BE2C (cell line): ENCODE measurements around the gene ADAMTS8.

Experiments
- DNase-seq: peaks from one replicate; pipeline ENCODE4 v3.0.0-alpha.2; 2020
- H3K27me3 ChIP-seq: fragments of 250-450 bp; sonication (Bioruptor Pico); 2 replicates; pipeline ENCODE4 v1.5.1; 2020; ENCODE audit warnings: mild to moderate bottlenecking
- H3K36me3 ChIP-seq: fragments of 250-450 bp; sonication (Bioruptor Pico); 2 replicates; pipeline ENCODE4 v1.5.1; 2020; ENCODE audit warnings: mild to moderate bottlenecking
- H3K4me1 ChIP-seq: fragments of 250-450 bp; sonication (Bioruptor Pico); 2 replicates; pipeline ENCODE4 v1.5.1; 2020
- H3K4me3 ChIP-seq: 2 replicates; pipeline ENCODE4 v1.5.1; 2011; ENCODE audit warnings: low read depth, low read length
- H3K9me3 ChIP-seq: fragments of 250-450 bp; sonication (Bioruptor Pico); 2 replicates; pipeline ENCODE4 v1.5.1; 2020
- TF ChIP-seq, protein P1 (sequence below): IDR thresholded peaks from 2 replicates; pipeline ENCODE4 v1.5.1; 2012; ENCODE audit warnings: mild to moderate bottlenecking, low read depth, low read length

ADAMTS8 gene

DNA sequence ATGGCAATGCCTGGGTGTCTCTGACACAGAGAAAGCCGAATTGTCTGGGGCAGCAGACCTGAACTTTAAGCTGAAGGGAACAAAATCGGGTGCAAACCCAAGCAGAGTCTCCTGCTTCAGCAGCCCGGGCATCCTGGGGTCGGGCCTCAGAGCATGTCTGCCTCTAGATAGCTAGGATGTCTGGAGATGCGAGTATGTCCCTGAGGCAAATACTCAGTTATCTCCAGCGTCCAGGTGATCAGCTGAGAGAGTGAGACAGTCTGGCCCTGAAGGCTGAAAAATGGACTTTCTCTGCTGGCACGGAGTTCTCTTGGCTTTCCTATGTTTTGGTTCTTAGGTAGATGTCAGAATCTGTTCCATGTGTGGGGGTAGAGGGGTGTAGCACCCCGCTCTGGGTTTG lies 3.3 kb downstream of the ADAMTS8 start:
- no peak for DNase-seq
- H3K4me1 ChIP-seq: no peaks in the 10 kb centered on the region
- no peaks in the 10 kb centered on the region for H3K9me3 ChIP-seq
- H3K27me3 ChIP-seq: peaks cover 94% of the 10 kb centered on the region
- H3K36me3 ChIP-seq: no peaks in the 10 kb centered on the region
- no peak overlapping the region for H3K4me3 ChIP-seq
- TF ChIP-seq, protein P1, sequence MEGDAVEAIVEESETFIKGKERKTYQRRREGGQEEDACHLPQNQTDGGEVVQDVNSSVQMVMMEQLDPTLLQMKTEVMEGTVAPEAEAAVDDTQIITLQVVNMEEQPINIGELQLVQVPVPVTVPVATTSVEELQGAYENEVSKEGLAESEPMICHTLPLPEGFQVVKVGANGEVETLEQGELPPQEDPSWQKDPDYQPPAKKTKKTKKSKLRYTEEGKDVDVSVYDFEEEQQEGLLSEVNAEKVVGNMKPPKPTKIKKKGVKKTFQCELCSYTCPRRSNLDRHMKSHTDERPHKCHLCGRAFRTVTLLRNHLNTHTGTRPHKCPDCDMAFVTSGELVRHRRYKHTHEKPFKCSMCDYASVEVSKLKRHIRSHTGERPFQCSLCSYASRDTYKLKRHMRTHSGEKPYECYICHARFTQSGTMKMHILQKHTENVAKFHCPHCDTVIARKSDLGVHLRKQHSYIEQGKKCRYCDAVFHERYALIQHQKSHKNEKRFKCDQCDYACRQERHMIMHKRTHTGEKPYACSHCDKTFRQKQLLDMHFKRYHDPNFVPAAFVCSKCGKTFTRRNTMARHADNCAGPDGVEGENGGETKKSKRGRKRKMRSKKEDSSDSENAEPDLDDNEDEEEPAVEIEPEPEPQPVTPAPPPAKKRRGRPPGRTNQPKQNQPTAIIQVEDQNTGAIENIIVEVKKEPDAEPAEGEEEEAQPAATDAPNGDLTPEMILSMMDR: no peak

DNA sequence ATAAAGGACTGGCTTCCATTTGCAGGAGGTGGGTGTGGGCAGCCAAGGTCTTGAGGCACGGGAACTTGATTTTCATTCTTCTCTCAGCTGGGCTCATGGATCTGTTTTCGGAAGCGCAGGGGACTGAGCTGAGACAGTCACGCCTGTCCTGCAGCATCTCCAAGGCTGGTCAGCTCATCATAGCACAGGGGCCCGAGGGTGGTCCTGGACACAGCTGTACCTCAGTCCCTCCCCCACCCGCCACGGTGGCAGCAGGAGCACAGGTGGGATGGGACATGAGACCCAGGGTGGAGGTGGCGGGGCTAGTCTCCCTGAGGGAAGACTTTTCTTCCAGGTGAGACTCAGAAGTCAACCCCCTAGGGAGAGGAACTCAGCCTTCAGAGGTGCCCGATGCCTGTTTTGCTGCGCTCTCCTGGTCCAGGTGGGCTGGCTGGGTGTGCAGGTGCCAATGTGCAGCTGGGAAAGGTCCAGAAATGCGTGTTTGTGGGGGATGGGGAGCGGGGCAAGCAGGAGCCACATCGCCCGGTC lies 3.7 kb downstream of the ADAMTS8 start:
- TF ChIP-seq, protein P1: no peak
- Histone ChIP-seq H3K4me1 (no peaks in the 10 kb centered on the region), H3K36me3 (no peaks in the 10 kb centered on the region), H3K4me3 (no peak overlapping the region), H3K27me3 (peaks cover 89% of the 10 kb centered on the region), H3K9me3 (no peaks in the 10 kb centered on the region)
- DNase-seq: no peak

DNA sequence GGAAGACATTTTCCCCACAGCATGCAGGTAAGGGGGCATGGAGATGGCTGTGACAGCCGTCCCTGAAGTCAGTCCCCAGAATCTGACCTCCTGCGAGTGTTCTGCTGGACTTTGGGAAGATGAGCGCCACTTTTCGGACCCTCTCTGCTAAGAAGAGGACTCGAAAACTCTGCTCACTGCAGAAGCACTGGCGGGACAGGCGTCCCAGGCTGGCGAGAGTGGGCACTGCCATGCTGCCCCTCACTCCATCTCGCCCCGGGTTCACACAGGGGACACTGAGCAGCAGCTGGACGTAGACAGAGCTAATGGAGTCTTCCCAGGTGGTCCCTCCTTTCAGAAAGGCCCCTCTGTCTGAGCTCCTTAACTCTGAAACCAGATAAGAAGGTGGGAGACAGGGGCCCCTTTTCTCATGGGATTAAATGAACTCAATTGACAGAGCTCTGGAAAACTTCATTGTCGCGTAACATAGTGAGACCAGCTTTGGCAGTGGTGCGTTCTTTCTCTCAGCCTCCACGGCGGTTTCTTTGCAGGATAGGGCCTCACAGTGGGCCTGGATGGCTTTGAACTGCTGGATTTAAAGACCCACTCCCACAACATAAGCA lies 4.8 kb downstream of the ADAMTS8 start:
- Histone ChIP-seq H3K36me3 (no peaks in the 10 kb centered on the region), H3K4me1 (no peaks in the 10 kb centered on the region), H3K9me3 (no peaks in the 10 kb centered on the region), H3K4me3 (no peak overlapping the region), H3K27me3 (peaks cover 81% of the 10 kb centered on the region)
- no peak for DNase-seq
- TF ChIP-seq, protein P1: no peak

DNA sequence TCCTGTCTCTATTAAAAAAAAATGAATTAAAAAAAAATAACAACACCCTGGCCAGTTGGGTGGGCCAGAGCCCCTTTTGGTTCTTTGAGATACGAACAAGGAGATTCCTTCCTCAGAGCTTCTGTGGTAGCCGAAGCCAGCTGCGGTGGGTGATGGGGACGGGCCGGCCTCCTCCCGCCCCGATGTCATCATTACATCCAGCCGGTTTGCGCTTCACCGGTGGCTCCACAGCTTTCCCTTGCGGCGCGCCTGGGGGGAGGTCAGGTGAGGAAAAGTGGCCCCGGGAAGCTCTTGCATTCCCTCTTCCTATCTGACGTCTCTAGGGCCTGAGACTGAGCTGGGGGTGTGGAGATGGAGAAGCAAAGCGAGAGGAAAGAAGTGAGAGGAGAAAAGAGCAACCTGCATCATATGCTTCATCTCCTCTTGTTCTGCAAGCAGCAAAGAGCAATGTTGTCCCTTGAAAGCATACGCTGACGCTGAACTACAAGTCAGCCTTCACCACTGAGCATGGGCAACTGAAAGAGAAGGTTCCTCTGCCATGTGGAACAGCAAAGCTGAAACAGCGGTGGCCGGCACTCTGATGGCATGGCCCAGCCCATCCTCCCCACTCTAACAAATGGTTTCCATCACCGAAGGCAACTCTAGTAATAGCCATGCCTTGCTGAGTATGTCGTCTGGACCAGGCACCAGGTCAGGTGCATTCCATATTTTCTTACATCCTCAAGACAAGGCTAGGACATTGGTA lies 6.0 kb downstream of the ADAMTS8 start:
- Histone ChIP-seq H3K36me3 (no peaks in the 10 kb centered on the region), H3K27me3 (peaks cover 75% of the 10 kb centered on the region), H3K4me3 (no peak overlapping the region), H3K4me1 (no peaks in the 10 kb centered on the region), H3K9me3 (no peaks in the 10 kb centered on the region)
- TF ChIP-seq, protein P1: no peak
- DNase-seq: no peak

DNA sequence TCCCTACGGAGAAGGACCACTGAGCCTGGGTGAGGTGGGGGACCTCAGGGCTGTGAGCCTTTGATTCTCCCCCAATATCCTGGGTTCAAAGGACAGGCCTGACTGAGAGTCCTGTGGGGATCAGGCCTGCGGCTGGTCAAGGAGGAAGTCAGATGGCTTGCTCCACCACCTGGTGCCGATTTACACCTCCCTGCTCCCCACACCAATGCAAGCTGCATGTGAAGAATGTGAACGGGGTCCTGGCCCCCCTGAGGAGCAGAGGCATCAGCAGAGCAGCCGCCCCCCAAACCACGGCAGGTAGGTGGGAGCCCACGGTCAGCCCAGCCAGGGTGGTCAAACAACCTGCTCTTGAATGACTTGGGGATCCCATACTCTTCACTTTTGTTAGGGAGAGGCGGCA lies 6.7 kb downstream of the ADAMTS8 start:
- Histone ChIP-seq H3K27me3 (peaks cover 68% of the 10 kb centered on the region), H3K4me3 (no peak overlapping the region), H3K9me3 (no peaks in the 10 kb centered on the region), H3K4me1 (no peaks in the 10 kb centered on the region), H3K36me3 (no peaks in the 10 kb centered on the region)
- DNase-seq: no peak
- TF ChIP-seq, protein P1: no peak

DNA sequence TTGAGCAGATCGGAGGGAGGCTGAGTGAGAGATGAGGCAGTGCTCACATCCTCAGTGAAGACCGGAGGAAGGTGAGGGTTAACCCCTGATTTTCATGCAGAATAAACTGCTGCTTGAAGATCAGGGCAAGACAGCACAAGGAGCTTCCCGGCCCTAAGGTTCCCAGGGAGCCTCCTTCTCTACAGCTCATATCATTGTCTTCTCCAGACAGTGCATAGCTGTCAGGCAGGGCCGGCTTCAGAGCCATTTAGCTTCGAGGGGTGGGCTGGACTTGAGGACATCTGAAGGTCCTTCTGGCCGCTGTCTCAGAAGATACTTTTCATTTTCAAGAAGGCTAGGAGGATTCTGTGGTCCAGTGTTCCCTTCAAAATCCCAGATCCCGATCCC lies 7.2 kb downstream of the ADAMTS8 start:
- Histone ChIP-seq H3K4me1 (no peaks in the 10 kb centered on the region), H3K27me3 (peaks cover 67% of the 10 kb centered on the region), H3K9me3 (no peaks in the 10 kb centered on the region), H3K4me3 (no peak overlapping the region), H3K36me3 (no peaks in the 10 kb centered on the region)
- TF ChIP-seq, protein P1: no peak
- DNase-seq: no peak
